HL-60 (cell line): ENCODE results near the gene CITED4.

Experiments
- GABPA ChIP-seq: IDR thresholded peaks from 2 replicates; pipeline ENCODE4 v1.6.1; 2012; ENCODE audit warnings: low read depth
- POLR2AphosphoS5 ChIP-seq: IDR thresholded peaks from 2 replicates; pipeline ENCODE4 v1.6.1; 2012; ENCODE audit warnings: low read depth
- TF ChIP-seq, protein P1 (sequence below): IDR thresholded peaks from one replicate; pipeline ENCODE4 v1.5.1; 2011; ENCODE audit warnings: low read length, control low read depth, inconsistent platforms; ENCODE audit not compliant: insufficient read depth
- TF ChIP-seq, protein P2 (sequence below): IDR thresholded peaks from 2 replicates; pipeline ENCODE4 v1.6.1; 2012; ENCODE audit warnings: low read depth; ENCODE audit not compliant: insufficient replicate concordance

- TF ChIP-seq, protein P1, sequence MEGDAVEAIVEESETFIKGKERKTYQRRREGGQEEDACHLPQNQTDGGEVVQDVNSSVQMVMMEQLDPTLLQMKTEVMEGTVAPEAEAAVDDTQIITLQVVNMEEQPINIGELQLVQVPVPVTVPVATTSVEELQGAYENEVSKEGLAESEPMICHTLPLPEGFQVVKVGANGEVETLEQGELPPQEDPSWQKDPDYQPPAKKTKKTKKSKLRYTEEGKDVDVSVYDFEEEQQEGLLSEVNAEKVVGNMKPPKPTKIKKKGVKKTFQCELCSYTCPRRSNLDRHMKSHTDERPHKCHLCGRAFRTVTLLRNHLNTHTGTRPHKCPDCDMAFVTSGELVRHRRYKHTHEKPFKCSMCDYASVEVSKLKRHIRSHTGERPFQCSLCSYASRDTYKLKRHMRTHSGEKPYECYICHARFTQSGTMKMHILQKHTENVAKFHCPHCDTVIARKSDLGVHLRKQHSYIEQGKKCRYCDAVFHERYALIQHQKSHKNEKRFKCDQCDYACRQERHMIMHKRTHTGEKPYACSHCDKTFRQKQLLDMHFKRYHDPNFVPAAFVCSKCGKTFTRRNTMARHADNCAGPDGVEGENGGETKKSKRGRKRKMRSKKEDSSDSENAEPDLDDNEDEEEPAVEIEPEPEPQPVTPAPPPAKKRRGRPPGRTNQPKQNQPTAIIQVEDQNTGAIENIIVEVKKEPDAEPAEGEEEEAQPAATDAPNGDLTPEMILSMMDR: no peak
- TF ChIP-seq GABPA (no peak), POLR2AphosphoS5 (no peak)
- TF ChIP-seq, protein P2, sequence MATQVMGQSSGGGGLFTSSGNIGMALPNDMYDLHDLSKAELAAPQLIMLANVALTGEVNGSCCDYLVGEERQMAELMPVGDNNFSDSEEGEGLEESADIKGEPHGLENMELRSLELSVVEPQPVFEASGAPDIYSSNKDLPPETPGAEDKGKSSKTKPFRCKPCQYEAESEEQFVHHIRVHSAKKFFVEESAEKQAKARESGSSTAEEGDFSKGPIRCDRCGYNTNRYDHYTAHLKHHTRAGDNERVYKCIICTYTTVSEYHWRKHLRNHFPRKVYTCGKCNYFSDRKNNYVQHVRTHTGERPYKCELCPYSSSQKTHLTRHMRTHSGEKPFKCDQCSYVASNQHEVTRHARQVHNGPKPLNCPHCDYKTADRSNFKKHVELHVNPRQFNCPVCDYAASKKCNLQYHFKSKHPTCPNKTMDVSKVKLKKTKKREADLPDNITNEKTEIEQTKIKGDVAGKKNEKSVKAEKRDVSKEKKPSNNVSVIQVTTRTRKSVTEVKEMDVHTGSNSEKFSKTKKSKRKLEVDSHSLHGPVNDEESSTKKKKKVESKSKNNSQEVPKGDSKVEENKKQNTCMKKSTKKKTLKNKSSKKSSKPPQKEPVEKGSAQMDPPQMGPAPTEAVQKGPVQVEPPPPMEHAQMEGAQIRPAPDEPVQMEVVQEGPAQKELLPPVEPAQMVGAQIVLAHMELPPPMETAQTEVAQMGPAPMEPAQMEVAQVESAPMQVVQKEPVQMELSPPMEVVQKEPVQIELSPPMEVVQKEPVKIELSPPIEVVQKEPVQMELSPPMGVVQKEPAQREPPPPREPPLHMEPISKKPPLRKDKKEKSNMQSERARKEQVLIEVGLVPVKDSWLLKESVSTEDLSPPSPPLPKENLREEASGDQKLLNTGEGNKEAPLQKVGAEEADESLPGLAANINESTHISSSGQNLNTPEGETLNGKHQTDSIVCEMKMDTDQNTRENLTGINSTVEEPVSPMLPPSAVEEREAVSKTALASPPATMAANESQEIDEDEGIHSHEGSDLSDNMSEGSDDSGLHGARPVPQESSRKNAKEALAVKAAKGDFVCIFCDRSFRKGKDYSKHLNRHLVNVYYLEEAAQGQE: no peak
These were observed 18.8 kb upstream of the CITED4 start for GRCh38 chr1:40880813-40881549.
